ENCODE data around the gene USP12.
A peak's percentile ranks its signal among the peaks of the same experiment; 100 is the strongest.
"Not testable (repeated sequence)": the region's sequence is repeated elsewhere in the genome, so short reads cannot be mapped to it uniquely, and the experiment has no call there.

USP12 gene

DNA sequence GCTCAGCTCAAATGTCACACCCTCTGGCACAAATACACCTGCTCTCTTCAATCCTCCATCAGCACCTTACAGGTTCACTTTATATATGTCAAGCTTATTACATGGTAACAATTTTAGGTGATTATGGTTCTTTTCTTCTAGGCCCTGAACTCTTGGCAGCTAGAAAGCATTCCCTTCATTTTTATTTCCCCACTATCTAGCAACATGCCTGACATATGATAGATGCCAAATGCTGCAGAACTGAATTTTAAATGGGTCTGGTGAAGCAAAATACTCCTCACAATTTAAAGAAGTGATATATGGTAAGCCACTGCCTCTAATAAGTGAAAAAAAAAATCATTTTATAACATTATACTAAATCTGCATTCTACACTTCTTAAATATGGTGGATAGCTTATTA lies 95.2 kb downstream of the USP12 start:
- Mint-ChIP-seq H3K9me3 (no peaks in the 10 kb centered on the region), H3K4me1 (ENCODE audit: low read depth) (peaks cover 15% of the 10 kb centered on the region)

DNA sequence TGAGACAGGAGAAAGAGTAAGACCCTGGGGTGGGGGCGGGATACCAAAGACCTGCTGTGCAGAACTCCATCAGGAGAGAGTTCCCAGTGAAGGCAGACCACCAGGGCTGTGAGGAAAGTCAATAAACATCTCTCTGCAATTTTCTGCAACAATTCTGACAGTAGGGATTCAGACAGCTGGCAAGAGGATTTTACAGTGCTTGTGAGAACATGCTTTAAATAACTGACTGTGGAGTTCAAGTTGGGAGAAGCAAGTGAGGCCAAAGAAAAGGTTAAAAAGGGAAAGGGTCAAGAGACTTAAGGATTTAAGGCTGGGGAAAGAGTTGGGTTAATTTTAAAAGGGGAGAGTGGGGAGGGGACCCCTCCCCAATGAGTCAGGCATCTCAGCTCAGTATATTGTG lies 98.4 kb downstream of the USP12 start:
- Mint-ChIP-seq H3K4me1 (ENCODE audit: low read depth) (no peaks in the 10 kb centered on the region), H3K36me3 (ENCODE audit: low read depth) (peaks cover 85% of the 10 kb centered on the region), H3K27ac (peak overlapping the region; percentile 17)

More for the DNA sequence above, 95.2 kb downstream of the USP12 start:
- Mint-ChIP-seq H3K27ac (no peak overlapping the region), H3K36me3 (ENCODE audit: low read depth) (peaks cover 77% of the 10 kb centered on the region), H3K4me3 (no peak overlapping the region), H3K27me3 (no peaks in the 10 kb centered on the region)
- DNase-seq = no peak

GRCh38 chr13:27066123-27066522 lies 105.5 kb downstream of the USP12 start:
- H3K9me3 Mint-ChIP-seq; H3K27ac Mint-ChIP-seq; H3K4me3 Mint-ChIP-seq; DNase-seq; H3K4me1 Mint-ChIP-seq (ENCODE audit: low read depth); H3K27me3 Mint-ChIP-seq: not testable (repeated sequence)
- peaks cover 66% of the 10 kb centered on the region for H3K36me3 Mint-ChIP-seq (ENCODE audit: low read depth)

More for the DNA sequence above, 98.4 kb downstream of the USP12 start:
- Mint-ChIP-seq H3K27me3 (no peaks in the 10 kb centered on the region), H3K9me3 (no peaks in the 10 kb centered on the region), H3K4me3 (no peak overlapping the region)
- DNase-seq = no peak

DNA sequence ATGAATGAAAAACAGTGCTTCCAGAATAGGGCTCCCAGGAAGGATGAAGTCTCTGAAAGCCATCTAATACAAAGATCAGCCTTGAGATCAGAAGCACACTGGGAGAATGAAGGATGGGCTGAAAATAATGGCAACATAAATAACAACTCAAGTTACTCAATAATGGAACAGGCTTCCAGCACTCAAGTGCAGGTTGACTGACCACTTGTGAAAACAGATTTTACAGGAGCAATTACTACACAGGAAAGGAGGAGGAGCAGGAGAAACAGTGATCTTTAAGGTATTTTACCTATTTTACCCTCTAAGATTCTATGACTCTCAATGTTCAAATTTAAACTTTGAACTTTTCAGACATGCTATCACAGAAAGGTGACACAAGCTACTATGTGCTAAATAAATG lies 106.0 kb downstream of the USP12 start:
- no peak for DNase-seq
- Mint-ChIP-seq H3K9me3 (peaks cover 6% of the 10 kb centered on the region), H3K36me3 (ENCODE audit: low read depth) (peaks cover 62% of the 10 kb centered on the region), H3K27me3 (no peaks in the 10 kb centered on the region), H3K4me3 (no peak overlapping the region), H3K4me1 (ENCODE audit: low read depth) (peaks cover 7% of the 10 kb centered on the region), H3K27ac (no peak overlapping the region)

DNA sequence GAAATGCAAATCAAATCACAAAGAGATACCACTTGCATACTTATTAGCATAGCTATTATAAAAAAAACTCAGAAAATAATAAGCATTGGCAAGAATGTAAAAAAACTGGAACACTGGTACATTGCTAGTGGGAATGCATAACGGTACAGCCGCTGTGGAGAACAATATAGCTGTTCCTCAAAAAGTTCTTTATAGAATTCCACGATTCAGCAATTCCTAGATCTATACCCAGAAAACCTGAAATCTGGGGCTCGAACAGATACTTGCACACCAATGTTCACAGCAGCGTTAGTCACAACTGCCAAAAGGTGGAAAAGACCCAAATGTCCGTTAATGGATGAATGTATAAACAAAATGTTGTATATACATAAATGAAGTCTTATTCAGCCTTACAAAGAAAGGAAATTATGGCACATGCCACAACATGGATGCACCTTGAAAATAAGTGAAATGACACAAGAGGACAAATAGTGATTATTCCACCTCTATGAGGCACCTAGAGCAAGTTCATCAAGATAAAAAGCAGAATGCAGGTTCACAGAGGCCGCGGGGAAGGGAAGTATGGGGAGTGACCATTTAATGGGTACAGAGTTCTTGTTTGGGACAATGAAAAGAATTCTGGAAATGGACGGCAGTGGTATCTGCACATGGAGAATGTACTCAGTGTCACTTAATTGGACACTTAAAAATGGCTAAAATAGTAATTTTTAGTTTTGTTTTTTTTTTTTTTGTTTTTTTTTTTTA lies 107.2 kb downstream of the USP12 start:
- H3K9me3 Mint-ChIP-seq = peaks cover 6% of the 10 kb centered on the region
- H3K27ac Mint-ChIP-seq = no peak overlapping the region
- H3K27me3 Mint-ChIP-seq = no peaks in the 10 kb centered on the region
- no peak overlapping the region for H3K4me3 Mint-ChIP-seq
- no peak for DNase-seq
- peaks cover 7% of the 10 kb centered on the region for H3K4me1 Mint-ChIP-seq (ENCODE audit: low read depth)
- peaks cover 53% of the 10 kb centered on the region for H3K36me3 Mint-ChIP-seq (ENCODE audit: low read depth)

GRCh38 chr13:27057817-27058216 lies 113.8 kb downstream of the USP12 start:
- H3K27me3 Mint-ChIP-seq = no peaks in the 10 kb centered on the region
- H3K9me3 Mint-ChIP-seq = no peaks in the 10 kb centered on the region
- H3K36me3 Mint-ChIP-seq (ENCODE audit: low read depth) = peaks cover 9% of the 10 kb centered on the region
- peaks cover 11% of the 10 kb centered on the region for H3K4me1 Mint-ChIP-seq (ENCODE audit: low read depth)
- H3K27ac Mint-ChIP-seq = no peak overlapping the region
- no peak overlapping the region for H3K4me3 Mint-ChIP-seq
- no peak for DNase-seq

DNA sequence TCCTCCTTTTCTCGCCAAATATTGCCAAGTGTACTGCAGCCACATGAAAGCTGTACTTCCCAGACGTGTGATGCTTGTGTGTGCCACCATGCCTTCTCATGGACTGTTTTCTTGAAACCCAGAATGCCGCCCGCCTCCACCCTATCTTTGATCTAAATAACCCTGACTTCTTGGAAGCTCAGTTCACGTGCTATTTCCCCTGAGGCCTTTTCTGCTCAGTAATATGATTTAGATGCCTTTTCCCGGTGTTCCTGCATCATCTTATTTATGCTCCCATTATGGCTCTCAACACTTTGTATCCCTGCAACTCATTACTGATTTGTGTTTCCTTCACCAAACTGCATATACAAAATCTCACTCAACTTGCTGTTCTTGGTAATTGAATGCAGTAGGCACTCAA lies 116.1 kb downstream of the USP12 start:
- Mint-ChIP-seq H3K36me3 (ENCODE audit: low read depth) (peaks cover 3% of the 10 kb centered on the region), H3K9me3 (no peaks in the 10 kb centered on the region), H3K4me3 (no peak overlapping the region), H3K27ac (no peak overlapping the region), H3K4me1 (ENCODE audit: low read depth) (peaks cover 11% of the 10 kb centered on the region), H3K27me3 (no peaks in the 10 kb centered on the region)
- DNase-seq = no peak

GRCh38 chr13:27054760-27055159 lies 116.9 kb downstream of the USP12 start:
- Mint-ChIP-seq H3K36me3 (ENCODE audit: low read depth) (no peaks in the 10 kb centered on the region), H3K27ac (peak overlapping the region; percentile 1), H3K4me3 (no peak overlapping the region), H3K4me1 (ENCODE audit: low read depth) (peaks cover 11% of the 10 kb centered on the region), H3K27me3 (no peaks in the 10 kb centered on the region), H3K9me3 (no peaks in the 10 kb centered on the region)
- no peak for DNase-seq

DNA sequence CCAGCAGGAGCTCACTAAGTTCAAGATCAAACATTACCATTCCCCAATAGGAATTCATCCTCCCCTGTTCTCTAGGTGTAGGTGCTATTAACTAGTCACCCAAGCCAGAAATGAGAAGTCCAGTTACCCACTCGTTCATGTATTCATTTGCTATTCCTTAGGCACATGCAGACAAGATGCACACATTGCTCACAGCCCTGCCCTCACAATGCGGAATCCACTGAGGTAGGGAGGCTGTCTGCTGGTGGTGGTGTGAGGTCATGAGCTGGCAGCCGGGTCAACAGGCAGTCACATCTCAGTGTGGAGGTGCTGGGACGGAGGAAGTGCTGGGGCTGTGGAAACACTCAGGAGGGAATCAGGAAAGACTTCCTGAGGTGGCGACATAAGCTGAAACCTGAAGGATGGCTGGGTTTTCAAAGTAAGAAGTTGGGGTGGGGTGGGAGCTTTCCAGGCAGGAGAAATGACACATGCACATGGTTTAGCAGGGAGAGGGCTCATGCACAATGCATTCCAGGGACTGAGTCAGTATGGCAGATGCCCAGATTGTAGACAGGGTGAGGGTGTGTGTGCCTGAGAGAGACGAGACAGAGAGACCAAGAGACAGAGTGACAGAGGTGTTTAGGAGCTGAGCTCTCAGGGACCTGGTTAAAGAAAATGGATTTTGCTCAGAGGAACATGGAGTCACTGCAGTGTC lies 117.6 kb downstream of the USP12 start:
- no peaks in the 10 kb centered on the region for H3K27me3 Mint-ChIP-seq
- no peaks in the 10 kb centered on the region for H3K9me3 Mint-ChIP-seq
- no peaks in the 10 kb centered on the region for H3K36me3 Mint-ChIP-seq (ENCODE audit: low read depth)
- H3K4me1 Mint-ChIP-seq (ENCODE audit: low read depth) = peaks cover 11% of the 10 kb centered on the region
- H3K4me3 Mint-ChIP-seq = no peak overlapping the region
- no peak for DNase-seq
- no peak overlapping the region for H3K27ac Mint-ChIP-seq

- Mint-ChIP-seq H3K36me3 (ENCODE audit: low read depth) (no peaks in the 10 kb centered on the region), H3K27ac (no peak overlapping the region), H3K27me3 (no peaks in the 10 kb centered on the region), H3K4me1 (ENCODE audit: low read depth) (peaks cover 11% of the 10 kb centered on the region), H3K9me3 (no peaks in the 10 kb centered on the region), H3K4me3 (no peak overlapping the region)
- DNase-seq = no peak
Measured at GRCh38 chr13:27053210-27053884, 118.3 kb downstream of the USP12 start.

DNA sequence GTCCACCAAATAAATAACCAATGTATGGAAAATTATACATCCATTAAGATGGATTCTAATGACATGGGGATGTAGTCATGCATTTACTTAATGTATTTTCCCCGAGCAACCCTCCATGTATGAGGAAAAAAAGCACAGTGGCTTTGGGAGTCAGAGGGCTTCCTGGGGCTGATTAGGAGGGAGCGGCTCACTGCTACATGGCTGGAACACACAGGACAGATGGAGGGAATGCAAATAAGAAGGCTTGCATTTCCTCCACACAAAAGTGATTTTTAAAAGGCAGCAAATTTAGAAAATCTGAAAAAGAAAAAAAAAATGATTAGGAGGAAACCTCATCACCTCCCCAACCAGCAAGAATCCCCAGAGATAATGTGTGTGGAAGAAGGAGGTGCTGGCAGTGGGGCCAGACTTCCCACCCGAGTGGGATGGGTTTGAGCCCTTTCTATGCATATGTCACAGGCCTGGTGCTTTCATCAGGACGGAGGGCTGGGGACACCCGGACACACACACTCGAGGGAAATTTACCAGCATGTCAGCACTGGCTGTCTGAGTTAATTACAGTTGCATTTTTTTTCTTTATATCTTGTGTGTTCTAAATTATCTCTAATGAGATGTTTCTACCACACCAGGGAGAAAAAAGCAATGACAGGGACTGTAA lies 118.9 kb downstream of the USP12 start:
- H3K4me3 Mint-ChIP-seq = no peak overlapping the region
- H3K36me3 Mint-ChIP-seq (ENCODE audit: low read depth) = no peaks in the 10 kb centered on the region
- no peaks in the 10 kb centered on the region for H3K27me3 Mint-ChIP-seq
- no peak overlapping the region for H3K27ac Mint-ChIP-seq
- peaks cover 11% of the 10 kb centered on the region for H3K4me1 Mint-ChIP-seq (ENCODE audit: low read depth)
- H3K9me3 Mint-ChIP-seq = no peaks in the 10 kb centered on the region
- DNase-seq = no peak

DNA sequence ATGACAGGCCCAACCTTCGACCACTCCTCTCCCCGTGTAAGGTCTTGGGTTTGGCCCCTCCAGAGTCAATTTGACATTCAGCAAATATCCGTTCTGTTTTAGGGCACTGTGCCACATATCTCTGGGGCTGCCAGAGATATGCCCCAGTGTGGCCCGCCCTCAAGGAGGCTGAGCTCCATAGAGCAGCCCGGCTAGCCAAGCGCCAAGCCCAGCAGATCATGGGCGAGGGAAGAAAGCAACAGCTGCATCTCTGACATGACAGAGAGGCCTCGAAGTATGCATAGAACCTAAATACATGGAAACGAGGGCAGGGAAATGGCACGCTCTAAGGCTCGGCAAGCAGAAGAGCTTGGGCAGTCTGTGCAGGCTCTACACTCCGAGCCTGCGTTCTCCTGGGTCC lies 124.5 kb downstream of the USP12 start:
- DNase-seq = no peak
- Mint-ChIP-seq H3K4me3 (no peak overlapping the region), H3K9me3 (no peaks in the 10 kb centered on the region), H3K27ac (no peak overlapping the region), H3K36me3 (ENCODE audit: low read depth) (no peaks in the 10 kb centered on the region), H3K4me1 (ENCODE audit: low read depth) (peaks cover 16% of the 10 kb centered on the region), H3K27me3 (peaks cover 3% of the 10 kb centered on the region)

DNA sequence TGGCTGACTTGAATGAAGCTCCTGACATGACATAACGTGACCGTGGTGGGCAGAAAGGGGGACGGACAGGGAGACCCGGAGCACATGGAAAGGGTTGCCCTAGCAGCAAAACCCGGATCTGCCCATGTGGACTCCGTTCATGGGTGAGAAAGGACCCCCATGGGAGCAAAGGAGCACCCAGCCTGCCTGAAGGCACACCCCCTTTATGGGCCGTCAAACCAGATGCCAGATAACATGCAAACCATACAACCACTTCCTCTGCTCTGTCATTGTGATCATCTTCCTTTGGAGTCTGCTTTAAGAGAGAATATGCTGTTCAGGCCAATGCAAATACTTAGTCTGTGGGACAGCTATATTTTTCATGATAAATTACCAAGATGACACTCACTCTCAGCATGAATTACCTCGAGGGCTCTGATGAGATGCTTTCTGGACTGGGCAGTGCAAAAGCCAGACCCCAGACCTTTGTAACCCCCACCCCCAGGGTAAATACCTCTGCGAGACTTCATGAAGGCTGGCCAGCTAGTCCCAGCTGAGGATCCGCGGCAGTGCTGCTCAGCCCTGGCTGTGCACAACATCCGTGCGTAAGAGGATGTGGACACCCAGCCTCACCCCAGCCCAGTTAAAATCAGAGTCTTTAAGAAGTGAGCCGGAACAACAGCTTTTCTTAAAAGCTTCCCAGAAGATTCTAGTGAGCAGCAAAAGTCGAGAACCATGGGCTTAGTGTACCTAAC lies 126.6 kb downstream of the USP12 start:
- peak overlapping the region; percentile 15 for H3K27ac Mint-ChIP-seq
- no peaks in the 10 kb centered on the region for H3K9me3 Mint-ChIP-seq
- H3K36me3 Mint-ChIP-seq (ENCODE audit: low read depth) = no peaks in the 10 kb centered on the region
- no peak for DNase-seq
- peaks cover 16% of the 10 kb centered on the region for H3K4me1 Mint-ChIP-seq (ENCODE audit: low read depth)
- peaks cover 3% of the 10 kb centered on the region for H3K27me3 Mint-ChIP-seq
- no peak overlapping the region for H3K4me3 Mint-ChIP-seq

- no peak overlapping the region for H3K4me3 Mint-ChIP-seq
- no peaks in the 10 kb centered on the region for H3K36me3 Mint-ChIP-seq (ENCODE audit: low read depth)
- H3K4me1 Mint-ChIP-seq (ENCODE audit: low read depth) = peaks cover 16% of the 10 kb centered on the region
- H3K27ac Mint-ChIP-seq = no peak overlapping the region
- no peaks in the 10 kb centered on the region for H3K9me3 Mint-ChIP-seq
- DNase-seq = no peak
- peaks cover 9% of the 10 kb centered on the region for H3K27me3 Mint-ChIP-seq
Measured at GRCh38 chr13:27043013-27043412, 128.6 kb downstream of the USP12 start.

Measured in activated T-cell treated with anti-CD3 and anti-CD28 coated beads, Interleukin-2, amount 50 U/mL, for 24 hours (primary cell).